ENCODE results near the gene NRF1. TPM values are rescaled to one million over a fixed set of nuclear protein-coding genes. Genes with fewer than 3 reads are reported as not detected.
A peak's percentile ranks its signal among the peaks of the same experiment; 100 is the strongest.

NRF1 gene
- total and polyA plus RNA-seq, 9 donors = 11.5 to 33.5 (median 21.7) TPM

- no peak for TF ChIP-seq CTCF (IDR thresholded peaks at IDR 0.05)
- TF ChIP-seq EP300 (IDR thresholded peaks at IDR 0.05) = no peak
- no peak for TF ChIP-seq POLR2A (IDR thresholded peaks at IDR 0.05)
- 87 to 92% (median 88%) methylated on average over 2 of the region's 2 CpGs for WGBS, 3 donors
- H3K4me3 ChIP-seq = no peak overlapping the region
- H3K36me3 ChIP-seq = no peaks in the 10 kb centered on the region
- intact Hi-C loops (cut with DNase I) = loop anchor here in 1 of 4 donors (10.0 kb wide), 1 partner anchor 215 kb away; no protein-coding TSS in a partner anchor
- H3K4me1 ChIP-seq (ENCODE audit: insufficient read depth) = peaks cover 11% of the 10 kb centered on the region
- H3K27me3 ChIP-seq = no peaks in the 10 kb centered on the region
- H3K9me3 ChIP-seq = no peaks in the 10 kb centered on the region
- no peak overlapping the region for H3K27ac ChIP-seq
- DNase-seq = no peak
Observed at GRCh38 chr7:129609666-129610065, 1.9 kb upstream of the NRF1 start.

GRCh38 chr7:129610709-129611245 is 743 bp upstream of the NRF1 start:
- DNase-seq = peak in 1 of 5 donors; percentile 24
- Histone ChIP-seq H3K36me3 (no peaks in the 10 kb centered on the region), H3K27ac (peak overlapping the region; percentile 78 to 85), H3K4me1 (ENCODE audit: insufficient read depth) (peaks cover 11% of the 10 kb centered on the region), H3K9me3 (no peaks in the 10 kb centered on the region), H3K4me3 (peak overlapping the region; percentile 88), H3K27me3 (no peaks in the 10 kb centered on the region)
- WGBS, 3 donors = 5 to 9% (median 6%) methylated on average over 17 of the region's 17 CpGs
- intact Hi-C loops (cut with DNase I) = loop anchor here in 1 of 4 donors (10.0 kb wide), 1 partner anchor 214 kb away; no protein-coding TSS in a partner anchor
- TF ChIP-seq CTCF (IDR thresholded peaks at IDR 0.05) = no peak
- no peak for TF ChIP-seq POLR2A (IDR thresholded peaks at IDR 0.05)
- no peak for TF ChIP-seq EP300 (IDR thresholded peaks at IDR 0.05)

GRCh38 chr7:129612112-129613015 is 844 bp downstream of the NRF1 start:
- H3K4me3 ChIP-seq = peak overlapping the region; percentile 88
- peaks cover 12% of the 10 kb centered on the region for H3K4me1 ChIP-seq (ENCODE audit: insufficient read depth)
- no peaks in the 10 kb centered on the region for H3K27me3 ChIP-seq
- H3K36me3 ChIP-seq = no peaks in the 10 kb centered on the region
- WGBS, 3 donors = 0 to 1% (median 1%) methylated on average over 51 to 63 of the region's 64 CpGs
- H3K9me3 ChIP-seq = no peaks in the 10 kb centered on the region
- peak overlapping the region; percentile 78 to 85 for H3K27ac ChIP-seq
- intact Hi-C loops (cut with DNase I) = loop anchor here in 1 of 4 donors (10.0 kb wide), 1 partner anchor 212 kb away; no protein-coding TSS in a partner anchor
- TF ChIP-seq POLR2A (IDR thresholded peaks at IDR 0.05) (no peak), CTCF (IDR thresholded peaks at IDR 0.05) (peak in 2 of 3 donors; percentile 10 to 14)
- DNase-seq = peak; percentile 64 to 78 (median 68)

GRCh38 chr7:129613016-129613337 is 1.5 kb downstream of the NRF1 start:
- peaks cover 12% of the 10 kb centered on the region for H3K4me1 ChIP-seq (ENCODE audit: insufficient read depth)
- H3K9me3 ChIP-seq = no peaks in the 10 kb centered on the region
- H3K27me3 ChIP-seq = no peaks in the 10 kb centered on the region
- TF ChIP-seq POLR2A (IDR thresholded peaks at IDR 0.05) (no peak), EP300 (IDR thresholded peaks at IDR 0.05) (no peak), CTCF (IDR thresholded peaks at IDR 0.05) (no peak)
- H3K4me3 ChIP-seq = peak overlapping the region; percentile 88
- H3K27ac ChIP-seq = peak overlapping the region in 1 of 2 donors; percentile 78
- 16 to 22% (median 19%) methylated on average over 5 of the region's 5 CpGs for WGBS, 3 donors
- H3K36me3 ChIP-seq = no peaks in the 10 kb centered on the region
- no peak for DNase-seq
- intact Hi-C loops (cut with DNase I) = loop anchor here in 1 of 4 donors (10.0 kb wide), 1 partner anchor 212 kb away; no protein-coding TSS in a partner anchor

All from ovary (tissue), 9 donors.